Stomach (tissue), 4 donors: ENCODE measurements around the gene AGAP3.

Experiments
- EP300 ChIP-seq: sonication (generic); formaldehyde crosslinking; IDR thresholded peaks from one replicate; pipeline ENCODE4 v1.6.1; 2017; ENCODE audit warnings: antibody characterized with exemption
- POLR2A ChIP-seq, 4 donors: fragments of 450-650 bp; IDR thresholded peaks; one replicate each; pipeline ENCODE4 v1.6.1; 2016; ENCODE audit warnings: antibody characterized with exemption in 4 of 4, control low read depth in 2 of 4, mild to moderate bottlenecking in 1 of 4, moderate library complexity in 1 of 4
- POLR2AphosphoS5 ChIP-seq, 3 donors: sonication (generic); formaldehyde crosslinking; IDR thresholded peaks; one replicate each; pipeline ENCODE4 v1.6.1; 2016; ENCODE audit warnings: antibody characterized with exemption in 3 of 3
- TF ChIP-seq, protein P1 (sequence below), 7 experiments: fragments of 450-650 bp in 4 of 7; fragments of 200-600 bp in 3 of 7; sonication (generic) in 3 of 7; IDR thresholded peaks; one replicate each; pipeline ENCODE4 v1.5.1; 2016 to 2019; ENCODE audit warnings: antibody characterized with exemption in 7 of 7, control low read depth in 2 of 7, mild to moderate bottlenecking in 1 of 7

DNA sequence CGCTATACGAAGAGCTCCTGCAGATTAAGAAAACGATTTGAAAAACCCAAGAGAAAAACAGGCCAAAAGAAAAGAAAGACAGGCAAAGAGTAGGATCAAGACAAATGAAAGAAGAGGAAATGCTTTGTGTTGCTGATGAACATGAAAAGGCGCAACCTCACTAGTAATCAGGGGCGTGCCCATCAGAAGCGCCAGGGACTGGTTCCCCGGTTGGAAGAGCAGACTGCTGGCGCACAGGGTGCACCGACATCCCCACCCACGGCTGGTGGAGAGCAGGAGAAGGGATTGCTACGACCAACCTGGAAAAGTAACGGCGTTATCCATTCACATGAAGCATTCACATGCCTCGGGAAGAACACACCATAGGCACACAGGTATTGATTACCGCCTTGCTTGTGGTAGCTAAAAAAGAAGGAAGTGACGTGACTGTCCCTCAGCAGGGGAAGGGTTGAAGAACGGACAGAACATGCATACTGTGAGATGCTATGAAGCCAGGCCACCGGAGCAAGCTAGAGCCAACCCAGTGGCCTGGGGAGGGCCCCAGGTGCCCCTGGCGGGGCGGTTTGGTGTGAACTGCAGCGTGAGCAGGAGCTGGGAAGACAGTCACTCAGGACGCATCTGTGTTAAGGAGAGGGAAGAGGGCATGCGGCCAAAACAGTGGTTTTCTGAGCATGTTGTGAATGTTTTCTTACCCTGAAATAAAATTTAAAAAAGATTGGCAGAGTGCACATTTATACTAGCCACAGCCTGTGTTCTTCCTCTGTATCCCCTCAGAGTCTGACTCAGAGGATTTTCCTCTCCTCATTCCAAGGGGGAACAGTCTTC lies 18.3 kb downstream of the AGAP3 start:
- TF ChIP-seq POLR2AphosphoS5 (IDR thresholded peaks at IDR 0.05) (no peak), POLR2A (IDR thresholded peaks at IDR 0.05) (no peak), EP300 (no peak)
- TF ChIP-seq, protein P1, sequence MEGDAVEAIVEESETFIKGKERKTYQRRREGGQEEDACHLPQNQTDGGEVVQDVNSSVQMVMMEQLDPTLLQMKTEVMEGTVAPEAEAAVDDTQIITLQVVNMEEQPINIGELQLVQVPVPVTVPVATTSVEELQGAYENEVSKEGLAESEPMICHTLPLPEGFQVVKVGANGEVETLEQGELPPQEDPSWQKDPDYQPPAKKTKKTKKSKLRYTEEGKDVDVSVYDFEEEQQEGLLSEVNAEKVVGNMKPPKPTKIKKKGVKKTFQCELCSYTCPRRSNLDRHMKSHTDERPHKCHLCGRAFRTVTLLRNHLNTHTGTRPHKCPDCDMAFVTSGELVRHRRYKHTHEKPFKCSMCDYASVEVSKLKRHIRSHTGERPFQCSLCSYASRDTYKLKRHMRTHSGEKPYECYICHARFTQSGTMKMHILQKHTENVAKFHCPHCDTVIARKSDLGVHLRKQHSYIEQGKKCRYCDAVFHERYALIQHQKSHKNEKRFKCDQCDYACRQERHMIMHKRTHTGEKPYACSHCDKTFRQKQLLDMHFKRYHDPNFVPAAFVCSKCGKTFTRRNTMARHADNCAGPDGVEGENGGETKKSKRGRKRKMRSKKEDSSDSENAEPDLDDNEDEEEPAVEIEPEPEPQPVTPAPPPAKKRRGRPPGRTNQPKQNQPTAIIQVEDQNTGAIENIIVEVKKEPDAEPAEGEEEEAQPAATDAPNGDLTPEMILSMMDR (IDR thresholded peaks at IDR 0.05), result no peak
